CD4-positive, alpha-beta T cell (primary cell): Measurements from ENCODE around the gene LHFPL6. TPM values are rescaled to one million over a fixed set of nuclear protein-coding genes. Genes with fewer than 3 reads are reported as not detected.

ENCODE experiments used
- ATAC-seq: fragments of 200-7000 bp; cut with Tn5 transposase; one replicate; pipeline ENCODE4 v1.10.0; 2022; ENCODE audit warnings: mild to moderate bottlenecking; ENCODE audit not compliant: poor library complexity
- CTCF ChIA-PET: fragments of 350-600 bp; sonication (Branson Sonifier 250); formaldehyde crosslinking; loops from one replicate; lab custom pipeline; 2021; ENCODE audit warnings: antibody characterized with exemption, inconsistent platforms; lab: Charles Lee
- POLR2A ChIA-PET: fragments of 350-600 bp; sonication (Branson Sonifier 250); formaldehyde crosslinking; loops from one replicate; lab custom pipeline; 2021; ENCODE audit warnings: antibody characterized with exemption, inconsistent platforms; lab: Charles Lee
- DNase-seq, 14 experiments: peaks; one replicate each; pipeline ENCODE4 v3.0.0-alpha.2; 2013 to 2020; ENCODE audit warnings: mixed read lengths in 2 of 14
- H3K27ac ChIP-seq, 2 donors: one replicate each; pipeline versions ENCODE4 v1.5.1 to v1.7.0; 2013; ENCODE audit warnings: low read length in 2 of 2, low read depth in 1 of 2, mild to moderate bottlenecking in 1 of 2
- H3K27me3 ChIP-seq, 2 experiments: 1 replicate in 1 of 2; 2 replicates in 1 of 2; pipeline versions ENCODE4 v1.6.1 to v1.7.0; 2013; ENCODE audit warnings: low read length in 2 of 2, control low read depth in 1 of 2, mild to moderate bottlenecking in 1 of 2, moderate library complexity in 1 of 2; ENCODE audit not compliant: insufficient read depth in 2 of 2, control insufficient read depth in 1 of 2
- H3K36me3 ChIP-seq: one replicate; pipeline ENCODE4 v1.6.1; 2013; ENCODE audit warnings: low read length, control low read depth; ENCODE audit not compliant: insufficient read depth
- H3K4me1 ChIP-seq: one replicate; pipeline ENCODE4 v1.6.1; 2013; ENCODE audit warnings: low read length, control low read depth; ENCODE audit not compliant: insufficient read depth
- H3K4me3 ChIP-seq: one replicate; pipeline ENCODE4 v1.5.1; 2013; ENCODE audit warnings: mild to moderate bottlenecking, low read length, moderate library complexity
- H3K9me3 ChIP-seq, 2 experiments: 1 replicate in 1 of 2; 2 replicates in 1 of 2; pipeline versions ENCODE4 v1.6.1 to v1.7.0; 2013; ENCODE audit warnings: low read length in 2 of 2, mild to moderate bottlenecking in 2 of 2, control low read depth in 1 of 2, moderate library complexity in 1 of 2; ENCODE audit not compliant: control insufficient read depth in 1 of 2, insufficient read depth in 1 of 2
- H3K27ac Mint-ChIP-seq: one replicate; pipeline ENCODE4 v1.8.0; 2020; ENCODE audit warnings: mixed read lengths
- H3K27me3 Mint-ChIP-seq: one replicate; pipeline ENCODE4 v1.8.0; 2021; ENCODE audit warnings: mixed read lengths
- H3K36me3 Mint-ChIP-seq: one replicate; pipeline ENCODE4 v1.8.0; 2021; ENCODE audit warnings: low read depth, mixed read lengths
- H3K4me1 Mint-ChIP-seq: one replicate; pipeline ENCODE4 v1.8.0; 2021; ENCODE audit warnings: low read depth, mixed read lengths
- H3K4me3 Mint-ChIP-seq: one replicate; pipeline ENCODE4 v1.8.0; 2020; ENCODE audit warnings: mild to moderate bottlenecking, mixed read lengths
- H3K9me3 Mint-ChIP-seq: one replicate; pipeline ENCODE4 v1.8.0; 2020; ENCODE audit warnings: mixed read lengths
- intact Hi-C, 2 experiments: fragments of 100-400 bp; cut with DNase I in 1 of 2; cut with micrococcal nuclease in 1 of 2; formaldehyde crosslinking; loops; one replicate each; pipeline versions ENCODE4 v1.15.1 to v1.9.0; 2023 to 2025; cut with DNase I, micrococcal nuclease
- total RNA-seq, 174 experiments: library from RNA in 2 of 174; stranded (reverse) in 2 of 174; gene quantifications; one replicate each; pipeline ENCODE4 v1.2.3 and lab custom pipeline; 2021 to 2026
- TF ChIP-seq, protein P1 (sequence below): fragments of 200-600 bp; IDR thresholded peaks from one replicate; pipeline ENCODE4 v1.8.0; 2022; ENCODE audit warnings: antibody characterized with exemption, mild to moderate bottlenecking

Gene LHFPL6
- total RNA-seq, 2 experiments from 2014 or later: not detected

GRCh38 chr13:39317291-39317690 is 285.7 kb downstream of the LHFPL6 start:
- no peak overlapping the region for H3K27ac Mint-ChIP-seq
- Histone ChIP-seq H3K27me3 (no peaks in the 10 kb centered on the region), H3K4me3 (no peak overlapping the region), H3K4me1 (no peaks in the 10 kb centered on the region), H3K36me3 (no peaks in the 10 kb centered on the region), H3K9me3 (no peaks in the 10 kb centered on the region), H3K27ac (no peak overlapping the region)
- TF ChIP-seq, protein P1, sequence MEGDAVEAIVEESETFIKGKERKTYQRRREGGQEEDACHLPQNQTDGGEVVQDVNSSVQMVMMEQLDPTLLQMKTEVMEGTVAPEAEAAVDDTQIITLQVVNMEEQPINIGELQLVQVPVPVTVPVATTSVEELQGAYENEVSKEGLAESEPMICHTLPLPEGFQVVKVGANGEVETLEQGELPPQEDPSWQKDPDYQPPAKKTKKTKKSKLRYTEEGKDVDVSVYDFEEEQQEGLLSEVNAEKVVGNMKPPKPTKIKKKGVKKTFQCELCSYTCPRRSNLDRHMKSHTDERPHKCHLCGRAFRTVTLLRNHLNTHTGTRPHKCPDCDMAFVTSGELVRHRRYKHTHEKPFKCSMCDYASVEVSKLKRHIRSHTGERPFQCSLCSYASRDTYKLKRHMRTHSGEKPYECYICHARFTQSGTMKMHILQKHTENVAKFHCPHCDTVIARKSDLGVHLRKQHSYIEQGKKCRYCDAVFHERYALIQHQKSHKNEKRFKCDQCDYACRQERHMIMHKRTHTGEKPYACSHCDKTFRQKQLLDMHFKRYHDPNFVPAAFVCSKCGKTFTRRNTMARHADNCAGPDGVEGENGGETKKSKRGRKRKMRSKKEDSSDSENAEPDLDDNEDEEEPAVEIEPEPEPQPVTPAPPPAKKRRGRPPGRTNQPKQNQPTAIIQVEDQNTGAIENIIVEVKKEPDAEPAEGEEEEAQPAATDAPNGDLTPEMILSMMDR: no peak
- ChIA-PET CTCF (no interaction called here), POLR2A (no interaction called here)
- intact Hi-C loops: no loop called here
- no peak for DNase-seq
- no peaks in the 10 kb centered on the region for H3K4me1 Mint-ChIP-seq
- H3K4me3 Mint-ChIP-seq: no peak overlapping the region
- no peaks in the 10 kb centered on the region for H3K36me3 Mint-ChIP-seq
- no peaks in the 10 kb centered on the region for H3K9me3 Mint-ChIP-seq
- peaks cover 27% of the 10 kb centered on the region for H3K27me3 Mint-ChIP-seq
- ATAC-seq: no peak

DNA sequence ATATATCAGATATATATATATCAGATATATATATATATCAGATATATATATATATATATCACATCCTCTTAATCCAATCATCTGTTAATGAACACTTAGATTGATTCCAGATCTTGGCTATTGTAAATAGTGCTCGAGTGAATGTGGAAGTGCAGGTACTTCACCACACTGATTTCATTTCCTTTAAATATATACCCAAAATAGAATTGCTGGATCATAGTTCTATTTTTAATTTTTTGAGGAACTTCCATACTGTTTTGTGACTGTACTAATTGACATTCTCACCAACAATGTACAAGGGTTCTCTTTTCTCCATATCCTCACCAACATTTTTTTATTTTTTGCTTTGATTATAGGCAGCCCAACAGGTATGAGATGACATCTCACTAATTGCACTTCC is 287.2 kb downstream of the LHFPL6 start:
- POLR2A ChIA-PET: no interaction called here
- no peaks in the 10 kb centered on the region for H3K36me3 ChIP-seq
- H3K4me1 ChIP-seq: no peaks in the 10 kb centered on the region
- intact Hi-C loops: no loop called here
- H3K9me3 Mint-ChIP-seq: no peaks in the 10 kb centered on the region
- H3K27me3 ChIP-seq: no peaks in the 10 kb centered on the region
- peaks cover 27% of the 10 kb centered on the region for H3K27me3 Mint-ChIP-seq
- TF ChIP-seq, protein P1: no peak
- no peaks in the 10 kb centered on the region for H3K9me3 ChIP-seq
- no peak overlapping the region for H3K27ac Mint-ChIP-seq
- ATAC-seq: no peak
- no peaks in the 10 kb centered on the region for H3K4me1 Mint-ChIP-seq
- H3K4me3 ChIP-seq: no peak overlapping the region
- DNase-seq: peak in 1 of 14 experiments; percentile 5
- H3K27ac ChIP-seq: no peak overlapping the region
- no peak overlapping the region for H3K4me3 Mint-ChIP-seq
- no peaks in the 10 kb centered on the region for H3K36me3 Mint-ChIP-seq
- CTCF ChIA-PET: no interaction called here

DNA sequence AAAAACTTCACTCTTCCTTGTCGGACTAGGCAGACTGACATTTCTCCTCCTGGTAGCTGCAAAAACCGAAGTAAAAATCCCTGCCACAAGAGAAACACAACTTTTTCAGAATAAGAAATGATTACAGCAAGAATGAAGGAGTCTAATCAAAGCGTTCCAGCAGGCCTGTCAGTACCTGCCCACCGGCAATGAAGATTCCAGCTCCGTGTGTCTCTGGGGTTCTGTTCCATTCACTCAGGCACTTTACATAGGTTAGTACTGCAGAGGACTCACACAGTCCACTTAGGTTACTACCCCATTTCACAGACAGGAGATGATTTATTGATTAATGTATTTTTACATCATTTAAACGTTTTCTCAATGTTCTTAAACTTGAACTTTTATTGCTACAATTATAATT is 289.3 kb downstream of the LHFPL6 start:
- no peaks in the 10 kb centered on the region for H3K4me1 Mint-ChIP-seq
- ATAC-seq: no peak
- H3K27me3 Mint-ChIP-seq: peaks cover 17% of the 10 kb centered on the region
- Histone ChIP-seq H3K9me3 (no peaks in the 10 kb centered on the region), H3K36me3 (no peaks in the 10 kb centered on the region), H3K4me3 (no peak overlapping the region), H3K4me1 (no peaks in the 10 kb centered on the region), H3K27ac (no peak overlapping the region), H3K27me3 (no peaks in the 10 kb centered on the region)
- H3K27ac Mint-ChIP-seq: no peak overlapping the region
- intact Hi-C loops: no loop called here
- H3K4me3 Mint-ChIP-seq: no peak overlapping the region
- TF ChIP-seq, protein P1: no peak
- no peaks in the 10 kb centered on the region for H3K9me3 Mint-ChIP-seq
- no peaks in the 10 kb centered on the region for H3K36me3 Mint-ChIP-seq
- ChIA-PET CTCF (no interaction called here), POLR2A (no interaction called here)
- no peak for DNase-seq
